Measurements from ENCODE around the gene WHAMM. TPM values are rescaled to one million over a fixed set of nuclear protein-coding genes. Genes with fewer than 3 reads are reported as not detected.
"Not testable (repeated sequence)": the region's sequence is repeated elsewhere in the genome, so short reads cannot be mapped to it uniquely, and the experiment has no call there.

WHAMM gene
- total RNA-seq, 1 donor from 2014 or later, result 6.3 TPM

DNA sequence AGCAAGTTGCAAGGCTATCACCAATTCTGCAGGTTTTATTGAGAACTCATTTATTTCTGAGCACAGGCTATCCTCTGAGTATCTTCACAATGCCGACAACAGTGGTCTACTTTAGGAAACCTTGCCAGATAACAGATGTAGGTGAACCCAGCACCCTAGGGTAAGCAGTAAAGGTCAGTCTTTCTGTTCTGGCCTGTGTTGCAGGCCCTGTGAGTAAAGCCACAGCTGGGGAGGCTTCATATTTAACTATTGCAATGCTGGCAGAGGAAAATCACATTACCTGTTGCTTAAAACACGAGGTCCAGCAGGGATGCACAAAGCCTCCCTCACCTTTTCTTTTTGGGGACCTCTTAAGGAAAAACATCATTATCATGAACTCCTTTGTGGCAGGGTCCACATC lies 55.5 kb downstream of the WHAMM start:
- H3K27me3 Mint-ChIP-seq (ENCODE audit: low read depth), result no peaks in the 10 kb centered on the region
- no peak overlapping the region for H3K4me3 Mint-ChIP-seq
- no peak for DNase-seq (ENCODE audit: low read depth, low spot score)
- H3K27ac Mint-ChIP-seq (ENCODE audit: unreplicated experiment), result no peak overlapping the region
- no peaks in the 10 kb centered on the region for H3K9me3 Mint-ChIP-seq
- no peak for TF ChIP-seq CTCF (conservative IDR thresholded peaks at IDR 0.05)
- H3K4me1 Mint-ChIP-seq, result no peaks in the 10 kb centered on the region
- no peaks in the 10 kb centered on the region for H3K36me3 Mint-ChIP-seq (ENCODE audit: low read depth)

DNA sequence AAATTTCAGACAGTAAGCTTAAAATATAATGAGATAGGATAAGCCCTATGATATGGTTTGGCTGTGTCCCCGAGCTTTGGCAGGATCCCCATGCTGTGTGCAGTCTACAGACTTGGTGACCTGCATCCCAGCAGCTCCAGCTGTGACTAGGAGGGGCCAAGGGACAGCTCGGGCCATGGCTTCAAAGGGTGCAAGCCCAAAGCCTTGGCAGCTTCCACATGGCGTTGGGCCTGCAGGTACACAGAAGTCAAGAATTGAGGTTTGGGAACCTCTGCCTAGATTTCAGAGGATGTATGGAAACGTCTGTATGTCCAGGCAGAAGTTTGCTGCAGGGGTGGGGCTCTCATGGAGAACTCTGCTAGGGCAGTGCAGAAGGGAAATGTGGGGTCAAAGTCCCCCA lies 56.2 kb downstream of the WHAMM start:
- H3K36me3 Mint-ChIP-seq (ENCODE audit: low read depth); H3K27me3 Mint-ChIP-seq (ENCODE audit: low read depth); H3K27ac Mint-ChIP-seq (ENCODE audit: unreplicated experiment); H3K4me1 Mint-ChIP-seq; DNase-seq (ENCODE audit: low read depth, low spot score); H3K9me3 Mint-ChIP-seq; H3K4me3 Mint-ChIP-seq: not testable (repeated sequence)

- H3K27me3 Mint-ChIP-seq (ENCODE audit: low read depth); H3K4me1 Mint-ChIP-seq; DNase-seq (ENCODE audit: low read depth, low spot score); H3K36me3 Mint-ChIP-seq (ENCODE audit: low read depth); H3K4me3 Mint-ChIP-seq; H3K27ac Mint-ChIP-seq (ENCODE audit: unreplicated experiment); H3K9me3 Mint-ChIP-seq: not testable (repeated sequence)
Observed at GRCh38 chr15:82865981-82866380, 56.6 kb downstream of the WHAMM start.

- peaks cover 4% of the 10 kb centered on the region for H3K36me3 Mint-ChIP-seq (ENCODE audit: low read depth)
- no peaks in the 10 kb centered on the region for H3K27me3 Mint-ChIP-seq (ENCODE audit: low read depth)
- no peaks in the 10 kb centered on the region for H3K9me3 Mint-ChIP-seq
- H3K27ac Mint-ChIP-seq (ENCODE audit: unreplicated experiment), result no peak overlapping the region
- TF ChIP-seq CTCF (conservative IDR thresholded peaks at IDR 0.05), result no peak
- no peaks in the 10 kb centered on the region for H3K4me1 Mint-ChIP-seq
- no peak overlapping the region for H3K4me3 Mint-ChIP-seq
- DNase-seq (ENCODE audit: low read depth, low spot score), result no peak
Observed at GRCh38 chr15:82870727-82871320, 61.4 kb downstream of the WHAMM start.

DNA sequence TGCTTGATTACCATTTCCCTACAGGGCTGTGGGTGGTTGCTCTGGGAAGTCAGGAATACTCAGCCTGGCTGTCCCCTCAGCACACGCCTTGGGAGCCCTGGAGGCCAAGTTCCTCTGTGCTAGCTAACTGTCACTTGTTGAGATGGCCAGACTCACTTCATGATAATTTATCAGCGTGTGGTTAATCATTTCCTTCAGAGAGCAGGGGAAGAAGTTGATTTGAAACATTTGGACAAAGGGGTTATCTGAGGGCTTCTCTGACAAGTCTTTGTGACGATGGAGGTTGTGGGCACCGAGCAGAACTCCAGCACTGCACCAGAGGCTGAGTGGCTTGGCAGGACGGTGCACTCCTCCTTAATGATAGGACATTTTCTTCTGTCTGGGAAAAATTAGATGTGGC lies 61.9 kb downstream of the WHAMM start:
- no peak for DNase-seq (ENCODE audit: low read depth, low spot score)
- Mint-ChIP-seq H3K4me3 (no peak overlapping the region), H3K27ac (ENCODE audit: unreplicated experiment) (no peak overlapping the region), H3K36me3 (ENCODE audit: low read depth) (peaks cover 4% of the 10 kb centered on the region), H3K27me3 (ENCODE audit: low read depth) (no peaks in the 10 kb centered on the region), H3K4me1 (no peaks in the 10 kb centered on the region), H3K9me3 (no peaks in the 10 kb centered on the region)
- no peak for TF ChIP-seq CTCF (conservative IDR thresholded peaks at IDR 0.05)

GRCh38 chr15:82871832-82872484 lies 62.5 kb downstream of the WHAMM start:
- Mint-ChIP-seq H3K9me3 (no peaks in the 10 kb centered on the region), H3K27me3 (ENCODE audit: low read depth) (no peaks in the 10 kb centered on the region), H3K27ac (ENCODE audit: unreplicated experiment) (peak overlapping the region; percentile 21)

More at GRCh38 chr15:82871832-82872484, 62.5 kb downstream of the WHAMM start:
- no peak for TF ChIP-seq CTCF (conservative IDR thresholded peaks at IDR 0.05)
- no peaks in the 10 kb centered on the region for H3K4me1 Mint-ChIP-seq
- no peak overlapping the region for H3K4me3 Mint-ChIP-seq
- H3K36me3 Mint-ChIP-seq (ENCODE audit: low read depth), result peaks cover 4% of the 10 kb centered on the region
- no peak for DNase-seq (ENCODE audit: low read depth, low spot score)
